GM21786 (cell line): ENCODE data around the gene MZB1.
"Not testable (repeated sequence)": the region's sequence is repeated elsewhere in the genome, so short reads cannot be mapped to it uniquely, and the experiment has no call there.

Experiments used
- ATAC-seq: cut with Tn5 transposase; IDR thresholded peaks from one replicate; pipeline ENCODE4 v1.9.1; 2021; ENCODE audit not compliant: unreplicated experiment

MZB1 gene

GRCh38 chr5:139378101-139378825 lies 11.4 kb downstream of the MZB1 start:
- ATAC-seq = no peak

DNA sequence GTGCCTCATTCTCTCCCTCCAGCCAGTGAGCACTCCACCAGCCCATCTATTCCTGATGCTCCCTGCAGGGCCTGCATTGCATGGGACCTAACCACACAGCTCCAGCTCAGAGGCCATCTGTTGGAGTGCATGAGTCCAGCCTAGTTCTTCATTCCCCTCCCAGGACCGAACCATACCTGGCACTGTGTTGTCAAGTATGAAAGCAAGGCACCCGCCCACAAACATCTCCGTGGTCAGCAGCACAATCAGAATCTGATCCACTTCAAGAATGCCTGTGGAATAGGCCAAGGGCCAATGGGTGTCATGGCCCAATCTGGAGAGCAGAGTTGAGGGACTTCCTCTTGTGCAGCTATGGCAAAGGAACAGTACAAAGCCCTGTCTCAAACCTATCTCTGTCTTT lies 12.5 kb downstream of the MZB1 start:
- ATAC-seq = no peak

DNA sequence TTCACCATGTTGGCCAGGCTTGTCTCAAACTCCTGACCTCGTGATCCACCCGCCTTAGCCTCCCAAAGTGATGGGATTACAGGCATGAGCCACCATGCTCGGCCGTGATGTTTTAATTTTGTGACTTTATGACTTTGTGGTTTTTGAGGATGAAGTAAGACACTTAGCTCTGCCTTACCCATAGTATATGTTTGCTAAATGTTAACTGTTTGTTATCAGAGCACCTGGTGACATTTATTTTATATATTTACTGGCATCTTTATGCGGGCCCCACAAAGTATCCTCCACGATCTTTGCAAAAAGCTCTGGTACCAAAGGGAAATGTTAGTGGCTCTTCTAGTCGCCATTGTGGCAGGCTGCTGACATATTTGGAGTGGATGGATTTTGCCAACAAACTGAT lies 13.3 kb downstream of the MZB1 start:
- no peak for ATAC-seq

GRCh38 chr5:139374909-139375308 lies 14.8 kb downstream of the MZB1 start:
- ATAC-seq = no peak

DNA sequence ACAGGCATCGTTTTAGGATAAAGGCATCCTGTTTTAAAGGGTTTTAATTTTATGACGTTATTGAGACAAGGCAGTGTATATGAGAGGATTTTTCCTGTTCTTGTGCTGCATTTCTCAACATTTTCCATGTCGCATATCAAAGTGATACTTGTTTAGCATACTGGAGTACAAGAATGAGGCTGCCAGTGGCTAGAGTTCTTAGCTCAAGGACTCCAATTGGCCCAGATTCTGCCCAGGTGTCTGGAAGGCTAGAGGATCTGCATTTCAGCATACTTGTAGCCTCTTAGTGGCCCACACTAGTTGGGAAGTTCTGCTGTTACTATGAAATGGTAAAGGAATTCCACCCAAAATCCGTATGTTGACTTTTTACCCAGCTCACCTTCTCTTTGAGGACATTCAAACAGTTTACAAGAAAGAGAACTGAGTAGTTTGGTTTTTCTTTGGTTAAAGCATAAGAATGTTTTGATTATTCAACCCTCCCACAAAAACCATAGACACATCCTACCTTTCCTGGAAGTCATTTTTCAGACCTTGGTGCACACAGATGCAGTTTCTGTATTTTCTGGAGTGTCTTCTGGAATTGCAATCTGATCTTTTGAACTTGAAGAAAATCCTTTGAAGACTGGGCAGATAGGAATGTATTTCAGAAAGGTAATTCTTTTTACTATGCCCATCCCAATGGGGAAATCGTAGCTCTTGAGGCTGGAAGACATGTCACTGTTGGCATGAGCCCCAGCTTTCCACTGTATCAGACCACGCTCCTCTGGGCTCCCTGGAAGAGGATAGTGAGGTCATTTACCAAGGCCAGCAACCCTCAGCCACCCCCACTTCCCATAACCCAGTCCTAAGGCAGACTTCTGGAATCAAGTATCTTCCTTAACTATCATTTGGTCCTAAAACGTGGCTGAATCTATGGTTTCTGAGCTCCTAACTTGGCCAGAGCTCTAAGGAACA lies 18.0 kb downstream of the MZB1 start:
- ATAC-seq = no peak

- no peak for ATAC-seq
Observed at GRCh38 chr5:139369181-139369580, 20.5 kb downstream of the MZB1 start.

DNA sequence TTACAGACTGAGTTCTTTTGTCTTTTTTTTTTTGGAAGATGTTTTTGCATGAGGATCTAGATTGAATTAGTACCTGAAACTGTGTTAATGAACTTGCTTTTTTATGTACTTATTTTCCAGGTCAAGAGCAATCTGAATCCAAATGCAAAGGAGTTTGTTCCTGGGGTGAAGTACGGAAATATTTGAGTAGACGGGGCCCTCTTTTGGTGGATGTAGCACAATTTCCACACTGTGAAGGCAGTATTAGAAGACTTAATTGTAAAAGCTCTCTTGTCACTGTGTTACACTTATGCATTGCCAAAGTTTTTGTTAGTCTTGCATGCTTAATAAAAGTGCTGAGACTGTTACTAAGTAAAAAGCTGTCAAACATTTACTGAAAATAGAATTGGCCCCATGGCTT lies 21.1 kb downstream of the MZB1 start:
- ATAC-seq = no peak

- ATAC-seq = no peak
Observed at GRCh38 chr5:139364466-139364865, 25.2 kb downstream of the MZB1 start.

GRCh38 chr5:139363937-139364336 lies 25.8 kb downstream of the MZB1 start:
- no peak for ATAC-seq

DNA sequence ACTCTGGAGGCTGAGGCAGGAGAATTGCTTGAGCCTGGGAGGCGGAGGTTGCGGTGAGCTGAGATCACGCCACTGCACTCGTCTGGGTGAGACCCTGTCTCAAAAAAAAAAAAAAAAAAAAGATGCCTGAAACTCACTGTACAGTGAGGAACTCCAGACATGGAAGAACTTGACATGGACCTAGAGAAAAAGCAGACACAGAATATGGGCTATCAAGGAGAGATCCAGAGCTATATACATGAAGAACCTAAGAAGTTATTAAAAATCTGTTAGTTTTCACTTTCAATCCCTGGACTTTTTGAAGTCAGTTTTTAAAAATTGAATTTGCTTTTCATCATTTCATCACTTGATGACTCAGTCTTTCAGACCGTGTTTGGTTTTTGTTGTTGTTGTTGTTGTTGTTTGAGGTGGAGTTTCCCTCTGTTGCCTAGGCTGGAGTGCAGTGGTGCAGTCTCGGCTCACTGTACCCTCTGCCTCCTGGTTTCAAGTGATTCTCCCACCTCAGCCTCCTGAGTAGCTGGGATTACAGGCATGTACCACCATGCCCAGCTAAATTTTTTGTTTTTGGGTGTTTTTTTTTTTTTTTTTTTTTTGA lies 27.8 kb downstream of the MZB1 start:
- no peak for ATAC-seq

- ATAC-seq = no peak
Observed at GRCh38 chr5:139360384-139360783, 29.3 kb downstream of the MZB1 start.

- no peak for ATAC-seq
Observed at GRCh38 chr5:139358064-139358463, 31.6 kb downstream of the MZB1 start.

DNA sequence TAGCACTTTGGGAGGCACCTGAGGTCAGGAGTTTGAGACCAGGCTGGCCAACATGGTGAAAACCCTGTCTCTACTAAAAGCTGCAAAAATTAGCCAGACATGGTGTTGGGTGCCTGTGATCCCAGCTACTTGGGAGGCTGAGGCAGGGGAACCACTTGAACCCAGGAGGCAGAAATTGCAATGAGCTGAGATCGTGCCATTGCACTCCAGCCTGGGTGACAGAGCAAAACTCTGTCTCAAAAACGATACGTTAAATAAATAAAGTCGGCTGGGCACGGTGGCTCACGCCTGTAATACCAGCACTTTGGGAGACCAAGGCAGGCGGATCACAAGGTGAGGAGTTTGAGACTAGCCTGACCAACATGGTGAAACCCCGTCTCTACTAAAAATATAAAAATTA lies 33.8 kb downstream of the MZB1 start:
- not testable (repeated sequence) for ATAC-seq

DNA sequence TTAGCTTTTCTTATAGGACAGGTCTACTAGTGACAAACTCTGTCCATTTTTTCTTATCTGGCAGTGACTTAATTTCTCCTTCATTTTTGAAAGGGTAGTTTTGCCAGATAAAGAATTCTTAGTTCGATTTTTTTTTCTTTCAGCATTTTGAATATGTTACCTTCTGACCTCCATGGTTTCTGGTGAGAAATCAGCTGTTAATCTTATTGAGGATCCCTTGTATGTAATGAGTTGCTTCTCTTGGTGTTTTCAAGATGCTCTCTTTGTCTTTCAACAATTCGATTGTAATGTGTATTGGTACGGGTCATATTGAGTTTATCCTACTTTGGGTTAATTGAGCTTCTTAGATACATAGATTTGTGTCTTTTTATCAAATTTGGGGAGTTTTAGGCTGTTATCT lies 35.5 kb downstream of the MZB1 start:
- ATAC-seq = no peak

- not testable (repeated sequence) for ATAC-seq
Observed at GRCh38 chr5:139347863-139348262, 41.9 kb downstream of the MZB1 start.

DNA sequence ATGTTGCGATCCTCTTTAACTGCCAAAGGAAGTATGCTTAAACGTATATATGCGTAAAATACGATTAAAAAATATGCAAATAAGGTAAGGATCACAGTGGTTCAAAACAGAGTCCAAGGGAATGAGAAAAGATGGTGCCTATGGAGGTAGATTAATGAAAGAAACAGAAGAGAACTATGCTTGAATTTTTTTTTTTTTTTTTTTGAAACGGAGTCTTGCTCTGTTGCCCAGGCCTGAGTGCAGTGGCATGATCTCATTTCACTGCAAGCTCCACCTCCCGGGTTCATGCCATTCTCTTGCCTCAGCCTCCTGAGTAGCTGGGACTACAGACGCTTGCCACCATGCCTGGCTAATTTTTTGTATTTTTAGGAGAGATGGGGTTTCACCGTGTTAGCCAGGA lies 44.3 kb downstream of the MZB1 start:
- ATAC-seq = not testable (repeated sequence)

- no peak for ATAC-seq
Observed at GRCh38 chr5:139344177-139344576, 45.5 kb downstream of the MZB1 start.

- no peak for ATAC-seq
Observed at GRCh38 chr5:139343476-139343875, 46.2 kb downstream of the MZB1 start.

- ATAC-seq = peak; percentile 37
Observed at GRCh38 chr5:139342423-139342723, 47.3 kb downstream of the MZB1 start.

- peak; percentile 90 for ATAC-seq
Observed at GRCh38 chr5:139341689-139342422, 47.9 kb downstream of the MZB1 start, which contains the start of gene PAIP2. PAIP2 (plus strand) TSS chr5:139341854; CDS start chr5:139363785, 21,931 bp downstream.

DNA sequence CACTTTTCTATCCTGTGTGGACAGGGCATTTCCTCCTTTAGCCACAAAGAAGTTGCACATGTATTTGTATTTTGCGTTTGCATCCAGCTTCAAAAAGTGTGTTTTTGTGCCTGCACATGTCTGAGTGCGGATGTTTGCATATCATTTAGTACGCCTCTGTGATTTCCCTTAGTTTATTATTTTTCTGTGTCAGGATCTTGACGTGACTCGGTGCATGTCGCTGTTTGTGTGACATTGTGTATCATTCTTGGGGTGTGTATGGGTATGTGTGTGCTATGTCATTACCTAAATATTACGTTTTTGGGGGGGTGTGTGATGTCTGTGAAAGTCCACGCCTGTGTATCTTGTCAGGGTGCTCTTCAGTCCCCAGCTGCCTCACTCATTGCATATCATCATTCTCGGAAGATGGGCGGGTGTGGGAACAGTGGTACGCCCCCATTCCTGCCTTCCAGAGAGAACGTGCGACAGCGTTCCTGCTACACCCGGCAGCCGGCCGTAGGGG lies 48.5 kb downstream of the MZB1 start:
- ATAC-seq = no peak
